Stimulated activated CD8-positive, alpha-beta memory T cell treated with anti-CD3 and anti-CD28 coated beads, Interleukin-15, amount 100 ng/mL, for 48 hours (primary cell): ENCODE measurements around the gene PACRGL.

Experiments
- DNase-seq, 2 donors: peaks; one replicate each; pipeline ENCODE4 v3.0.0-alpha.2; 2020; ENCODE audit warnings: low read depth in 2 of 2

The PACRGL gene

DNA sequence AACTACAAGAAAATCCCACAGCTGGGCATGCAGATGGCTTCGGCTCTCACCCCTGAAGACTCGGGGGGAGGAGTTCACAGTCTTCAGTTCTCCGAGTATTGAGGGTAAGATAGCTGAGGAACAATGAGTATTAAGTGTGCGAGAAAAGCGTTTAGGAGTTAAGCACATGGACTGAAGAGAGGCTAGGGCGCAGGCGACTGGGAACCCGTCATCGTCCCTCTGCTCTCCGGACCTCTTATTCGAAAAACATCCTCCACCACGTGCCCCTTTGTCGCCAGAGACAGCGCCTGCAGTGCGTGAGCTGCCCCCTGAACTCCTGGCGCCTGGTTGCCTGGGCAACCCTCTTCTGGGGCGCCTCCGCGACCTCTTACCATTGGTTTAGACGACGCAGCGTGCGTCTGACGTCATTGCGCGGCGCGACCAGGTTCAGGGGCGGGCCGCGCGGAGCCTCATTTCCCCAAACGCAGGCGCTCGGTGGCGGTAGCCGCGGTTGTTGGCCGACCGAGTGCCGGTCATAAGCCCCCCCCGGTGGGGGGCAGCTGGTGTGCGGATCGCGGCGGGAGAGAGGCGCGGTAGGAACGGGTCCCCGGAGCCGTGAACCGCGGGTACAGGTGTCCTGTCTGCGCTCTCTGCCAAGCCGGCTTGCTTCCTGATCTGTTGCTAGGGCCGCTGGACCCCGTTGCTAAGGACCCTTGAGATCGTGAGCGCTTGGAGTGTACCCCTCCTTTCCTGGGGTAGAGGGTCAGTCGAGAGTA lies at the start of gene PACRGL:
PACRGL (plus strand) TSS at position 452 of the 755 bp plus-strand sequence. CDS start 4,024 bp downstream, outside the sequence.
- DNase-seq: peak; percentile 89 to 90

DNA sequence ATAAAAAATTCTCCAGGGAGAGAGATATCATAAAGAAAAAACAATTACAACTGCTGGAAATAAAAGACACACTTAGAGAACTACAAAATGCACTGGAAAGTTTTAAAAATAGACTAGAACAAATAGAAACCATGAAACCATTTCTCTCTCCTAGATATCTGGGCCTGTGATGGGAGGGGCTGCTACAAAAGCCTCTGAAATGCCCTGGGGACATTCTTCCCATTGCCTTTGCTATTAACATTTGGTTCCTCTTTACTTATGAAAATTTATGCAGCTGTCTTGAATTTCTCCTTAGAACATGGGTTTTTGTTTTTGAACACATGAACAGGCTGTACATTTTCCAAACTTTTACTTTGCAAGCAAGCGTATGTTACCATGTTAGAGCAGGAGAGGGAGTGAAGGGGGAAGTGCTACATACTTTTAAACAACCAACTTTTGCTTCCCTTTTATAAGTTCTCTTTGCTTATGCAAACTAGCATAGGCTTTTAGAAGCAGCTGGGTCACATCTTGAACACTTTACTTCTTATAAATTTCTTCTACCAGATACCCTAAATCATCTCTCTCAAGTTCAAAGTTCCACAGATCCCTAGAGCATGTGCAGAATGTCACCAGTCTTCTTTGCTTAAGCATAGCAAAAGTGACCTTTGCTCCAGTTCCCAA lies 47.9 kb upstream of the PACRGL start:
- DNase-seq: no peak

- no peak for DNase-seq
Measured at GRCh38 chr4:20658456-20658855, 41.8 kb upstream of the PACRGL start.

GRCh38 chr4:20662851-20663250 lies 37.4 kb upstream of the PACRGL start:
- no peak for DNase-seq

DNA sequence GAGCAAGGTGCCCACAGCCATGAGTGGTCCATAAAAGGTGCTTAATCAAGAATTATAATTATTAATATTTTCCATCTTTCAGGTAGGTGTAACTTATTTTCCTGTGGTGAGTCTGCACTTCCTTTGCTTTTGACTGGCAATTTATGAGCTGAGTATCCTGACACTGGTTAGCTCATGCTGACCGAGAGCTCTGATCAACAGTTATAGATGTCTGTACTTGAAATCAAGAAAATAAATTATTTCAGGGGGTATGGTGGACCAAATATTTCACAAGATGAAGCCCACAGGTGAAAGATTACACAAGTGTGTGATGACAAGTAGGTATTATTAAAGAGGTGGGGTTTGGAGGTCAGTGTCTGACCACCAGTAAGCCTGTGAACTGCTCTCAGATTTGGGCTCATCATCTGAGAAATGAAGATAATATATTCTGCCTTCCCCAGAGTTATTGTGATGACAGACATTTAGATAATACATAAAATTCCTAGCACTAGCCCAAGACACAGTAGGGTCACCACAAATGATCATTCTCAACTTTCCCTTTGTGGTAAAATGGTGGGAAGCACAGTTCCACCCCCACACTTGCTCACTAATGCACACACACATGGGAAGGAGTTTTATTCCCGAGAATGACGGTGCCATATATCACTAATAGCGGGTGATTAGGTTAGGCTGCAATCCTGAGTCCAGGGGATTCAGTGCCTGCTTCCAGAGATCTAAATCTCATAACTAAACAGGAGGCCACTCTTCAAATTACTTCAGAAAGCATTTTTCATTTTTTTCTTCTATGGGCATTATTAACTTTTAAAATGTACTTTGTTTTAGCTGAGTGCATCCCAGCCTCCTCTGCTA lies 34.0 kb upstream of the PACRGL start:
- no peak for DNase-seq

DNA sequence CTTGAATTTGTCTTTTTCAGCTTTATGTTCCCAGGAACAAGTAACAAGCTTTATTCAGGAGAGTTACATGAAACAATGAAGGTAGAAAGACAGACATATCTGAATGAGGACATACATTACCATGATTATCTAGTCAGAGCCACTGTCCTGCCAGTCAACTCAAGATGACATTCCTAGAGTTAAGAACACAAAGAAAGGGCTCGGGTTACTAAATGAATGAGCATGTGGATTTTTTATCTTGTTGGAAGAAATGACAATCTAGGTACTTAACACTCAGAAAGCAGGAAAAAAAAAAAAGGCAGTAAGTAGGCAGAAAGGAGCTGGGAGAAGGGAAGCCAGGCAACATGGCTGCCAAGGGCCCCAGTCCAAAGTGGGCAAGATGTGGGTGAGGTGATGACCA lies 28.0 kb upstream of the PACRGL start:
- no peak for DNase-seq

- DNase-seq: no peak
Measured at GRCh38 chr4:20675786-20676185, 24.5 kb upstream of the PACRGL start.

DNA sequence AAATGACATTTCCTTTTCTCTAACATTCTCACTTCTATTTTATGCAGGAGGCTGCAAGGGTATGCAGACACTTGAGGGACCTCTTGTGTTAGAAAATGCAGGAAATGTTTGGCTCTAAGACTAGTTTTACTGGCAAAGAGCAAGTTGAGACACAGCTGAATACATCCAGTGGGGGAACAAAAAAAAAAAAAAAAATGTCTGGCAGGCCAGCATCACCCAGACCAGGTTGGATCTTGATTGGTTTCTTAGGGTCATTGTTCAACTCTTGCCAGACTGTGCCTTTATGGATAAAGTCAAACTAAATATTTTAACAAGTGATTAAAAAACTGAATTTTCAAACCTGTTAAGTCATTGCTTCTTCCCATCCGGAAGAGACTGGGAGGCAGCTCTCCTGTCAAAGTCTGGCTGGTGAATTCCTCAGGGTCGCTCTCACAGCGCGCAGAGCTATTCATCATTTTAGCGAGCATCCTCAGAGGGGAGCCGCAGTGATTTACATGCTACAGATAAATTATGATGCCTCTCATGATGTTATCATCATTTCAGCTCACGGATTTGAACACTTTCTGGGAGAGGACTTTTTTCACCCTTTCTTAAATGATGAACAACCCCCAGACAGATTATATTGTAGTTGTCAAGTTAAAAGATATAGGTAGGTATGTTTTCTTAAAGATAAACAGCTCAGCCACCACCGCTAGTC lies 23.6 kb upstream of the PACRGL start:
- no peak for DNase-seq

- DNase-seq: no peak
Measured at GRCh38 chr4:20678400-20678799, 21.9 kb upstream of the PACRGL start.

DNA sequence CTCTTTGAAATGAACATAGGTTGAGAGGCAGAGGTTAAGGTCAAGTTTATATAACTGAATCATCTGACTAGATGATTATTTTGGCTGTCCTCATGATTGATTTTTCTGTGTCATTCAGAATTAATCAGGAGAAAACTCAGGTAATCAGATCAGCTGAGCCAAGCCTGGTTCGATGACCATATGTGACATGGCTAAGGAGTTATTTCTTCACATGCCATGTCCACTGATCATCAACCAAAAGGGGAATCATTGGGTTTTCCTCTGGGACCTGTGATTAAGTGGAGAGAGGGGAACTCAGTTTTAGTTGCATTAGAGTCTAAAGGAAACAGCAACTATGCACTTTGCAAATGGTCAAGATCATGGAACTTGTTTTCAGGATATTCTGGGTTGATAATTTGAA lies 20.3 kb upstream of the PACRGL start:
- DNase-seq: no peak

DNA sequence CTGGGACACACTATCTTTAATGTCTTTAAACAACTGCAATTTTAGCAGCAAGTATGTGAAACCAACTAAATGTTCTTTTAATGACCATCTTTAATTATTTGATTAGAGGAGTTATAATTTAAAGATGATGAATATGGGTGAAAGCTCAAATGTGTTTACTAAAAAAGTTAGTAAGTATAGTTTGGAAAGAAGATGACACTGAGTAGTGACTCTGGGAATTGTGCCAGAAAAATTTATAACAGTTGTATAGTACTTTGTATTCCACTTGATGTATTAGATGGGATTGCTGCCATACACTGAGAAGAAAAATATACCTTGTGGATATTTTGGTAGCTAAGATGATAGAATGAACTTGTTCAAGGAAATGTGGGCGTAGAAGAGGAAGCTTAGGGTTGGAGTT lies 19.5 kb upstream of the PACRGL start:
- no peak for DNase-seq

DNA sequence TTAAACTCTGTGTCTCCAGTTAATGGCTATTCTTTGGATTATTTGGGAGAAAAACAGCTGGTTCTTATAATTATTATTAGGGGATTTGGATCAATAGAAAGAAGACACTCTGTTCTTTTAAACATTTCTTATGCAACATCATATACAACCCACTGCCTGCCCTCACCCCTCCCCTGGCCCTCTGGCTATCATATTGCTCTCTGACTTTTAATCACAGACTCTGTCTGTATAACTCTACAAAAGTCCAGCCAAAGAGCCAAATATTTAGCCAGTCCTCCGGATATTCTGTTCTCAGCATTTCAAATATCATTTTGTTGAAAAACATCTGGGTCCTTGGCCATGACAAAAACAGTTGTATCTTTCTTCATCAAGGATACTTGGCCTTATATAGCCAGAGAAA lies 19.0 kb upstream of the PACRGL start:
- no peak for DNase-seq

- no peak for DNase-seq
Measured at GRCh38 chr4:20682853-20683252, 17.4 kb upstream of the PACRGL start.

- DNase-seq: no peak
Measured at GRCh38 chr4:20683766-20684165, 16.5 kb upstream of the PACRGL start.

DNA sequence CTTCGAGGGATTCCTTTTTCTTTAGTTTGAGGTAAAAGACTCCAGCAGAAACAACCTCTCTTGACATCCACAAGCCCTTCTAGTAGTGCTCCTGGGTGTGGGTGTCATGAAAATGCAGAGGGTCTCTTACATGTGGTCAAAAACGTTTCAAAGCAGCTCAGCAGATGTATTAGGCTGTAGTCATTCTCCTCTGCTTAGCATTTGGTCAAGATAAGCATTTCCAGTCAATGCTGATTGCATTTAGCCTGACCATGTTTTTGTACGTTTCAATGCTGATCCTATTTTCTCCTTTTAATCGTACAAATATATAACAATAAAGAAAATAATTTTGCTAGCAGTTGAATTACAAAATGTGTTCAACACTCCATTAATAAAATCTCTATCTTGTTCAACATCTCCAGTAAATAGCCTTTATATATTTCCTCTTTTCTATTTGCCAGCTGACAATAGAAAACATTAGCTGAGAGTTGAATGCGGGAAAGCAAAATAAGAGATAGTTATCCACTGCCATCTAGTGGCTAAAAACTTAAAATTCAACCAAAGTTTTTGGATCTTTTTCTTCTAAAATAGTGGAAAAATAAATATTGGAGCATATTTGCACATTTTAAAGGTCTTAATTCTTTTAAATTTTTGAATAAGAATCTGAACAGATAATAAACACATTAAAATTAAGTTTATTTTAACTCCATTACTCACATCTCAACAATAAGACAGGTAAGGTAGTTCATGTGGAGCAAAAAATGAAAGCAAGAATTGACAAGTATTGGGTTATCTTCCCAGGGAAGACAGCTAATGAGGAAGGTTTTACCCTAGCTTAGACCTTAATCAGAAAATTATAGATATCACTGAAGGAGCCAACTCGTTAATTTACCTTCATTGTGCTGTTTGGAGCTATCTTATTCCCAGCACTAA lies 15.2 kb upstream of the PACRGL start:
- no peak for DNase-seq

DNA sequence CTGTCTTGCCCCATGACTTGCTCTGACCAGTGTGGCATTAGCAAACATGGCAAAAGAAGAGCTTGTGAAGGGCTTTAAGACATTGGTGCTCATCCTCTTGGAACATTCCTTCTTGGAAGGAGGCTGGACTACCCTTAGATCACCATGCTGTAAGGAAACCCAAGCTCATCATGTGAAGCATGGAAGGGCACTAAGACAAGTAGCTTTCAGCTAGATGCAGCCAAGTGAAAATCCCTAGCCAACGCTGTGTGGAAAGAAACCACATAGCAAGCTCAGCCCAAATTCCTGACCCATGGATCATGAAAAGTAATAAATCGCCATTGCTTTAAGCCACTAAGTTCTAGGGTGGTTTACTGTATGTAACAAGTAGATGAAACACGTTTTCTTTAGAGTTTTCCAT lies 12.4 kb upstream of the PACRGL start:
- no peak for DNase-seq

DNA sequence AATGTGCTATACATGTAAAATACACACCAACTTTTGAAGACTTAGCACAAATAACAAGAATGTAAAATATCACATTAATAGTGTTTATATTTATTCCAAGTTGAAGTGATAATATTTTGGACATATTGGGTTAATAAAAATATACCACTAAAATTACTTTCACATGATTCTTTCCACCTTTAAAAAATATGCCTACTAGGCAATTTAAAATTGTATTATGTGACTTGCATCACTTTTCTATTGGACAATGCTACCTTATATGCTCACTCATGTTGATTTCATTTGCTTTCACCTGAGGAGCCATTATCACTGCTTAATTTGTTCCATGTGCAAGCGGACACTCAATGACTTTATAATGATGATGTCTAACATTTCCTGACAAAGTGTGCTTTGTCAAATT lies 3.4 kb upstream of the PACRGL start:
- DNase-seq: no peak

- no peak for DNase-seq
Measured at GRCh38 chr4:20698382-20698781, 1.9 kb upstream of the PACRGL start.

DNA sequence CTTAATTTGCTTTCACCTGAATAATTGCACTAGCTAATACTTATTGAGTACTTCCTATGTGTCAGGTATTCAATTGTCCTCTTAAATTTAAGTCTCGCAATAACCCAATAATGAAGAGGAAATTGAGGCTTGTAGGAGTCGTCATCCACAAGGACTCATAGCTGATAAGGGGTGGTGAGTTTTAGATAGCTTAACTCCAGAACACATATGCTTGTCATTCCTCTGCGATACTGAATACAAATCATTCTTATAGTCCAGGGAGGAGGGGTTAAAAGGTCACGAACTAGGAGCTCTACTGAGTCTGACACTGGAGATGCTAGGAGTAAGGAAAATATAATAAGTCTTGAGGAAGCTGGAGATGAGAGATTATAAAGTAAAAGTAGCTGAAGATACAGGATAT lies 1.4 kb upstream of the PACRGL start:
- DNase-seq: no peak

- DNase-seq: no peak
Measured at GRCh38 chr4:20711335-20711734, 11.1 kb downstream of the PACRGL start.

GRCh38 chr4:20723019-20723418 lies 22.8 kb downstream of the PACRGL start:
- no peak for DNase-seq
